ENCODE data around the gene PTX3.

PTX3 gene

DNA sequence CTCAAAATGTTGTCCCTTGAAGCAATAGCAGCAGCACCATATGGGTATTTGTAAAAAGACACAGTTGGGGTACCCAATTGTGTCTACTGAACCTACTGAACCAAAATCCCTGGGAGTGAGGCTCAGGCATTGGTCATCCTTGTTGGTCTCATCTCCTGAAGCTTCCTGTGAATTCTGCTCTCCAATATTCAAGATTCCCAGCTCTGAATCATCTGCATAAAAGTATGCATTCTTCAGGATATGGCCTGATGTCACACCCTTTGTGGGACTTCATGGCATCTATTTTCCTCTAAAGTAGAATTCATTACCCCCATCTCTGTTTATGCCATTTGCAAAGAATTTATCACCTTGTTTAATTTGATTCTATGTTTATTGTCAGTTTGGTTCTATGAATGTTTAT is 13.3 kb upstream of the PTX3 start:
- DNase-seq (ENCODE audit: low read depth in 2 of 2), result no peak

GRCh38 chr3:157427901-157428300 is 8.7 kb upstream of the PTX3 start:
- no peak for DNase-seq (ENCODE audit: low read depth in 2 of 2)

- peak; percentile 62 to 68 for DNase-seq (ENCODE audit: low read depth in 2 of 2)
Observed at GRCh38 chr3:157428853-157429252, 7.8 kb upstream of the PTX3 start.

GRCh38 chr3:157429708-157430107 is 6.9 kb upstream of the PTX3 start:
- DNase-seq (ENCODE audit: low read depth in 2 of 2), result no peak

DNA sequence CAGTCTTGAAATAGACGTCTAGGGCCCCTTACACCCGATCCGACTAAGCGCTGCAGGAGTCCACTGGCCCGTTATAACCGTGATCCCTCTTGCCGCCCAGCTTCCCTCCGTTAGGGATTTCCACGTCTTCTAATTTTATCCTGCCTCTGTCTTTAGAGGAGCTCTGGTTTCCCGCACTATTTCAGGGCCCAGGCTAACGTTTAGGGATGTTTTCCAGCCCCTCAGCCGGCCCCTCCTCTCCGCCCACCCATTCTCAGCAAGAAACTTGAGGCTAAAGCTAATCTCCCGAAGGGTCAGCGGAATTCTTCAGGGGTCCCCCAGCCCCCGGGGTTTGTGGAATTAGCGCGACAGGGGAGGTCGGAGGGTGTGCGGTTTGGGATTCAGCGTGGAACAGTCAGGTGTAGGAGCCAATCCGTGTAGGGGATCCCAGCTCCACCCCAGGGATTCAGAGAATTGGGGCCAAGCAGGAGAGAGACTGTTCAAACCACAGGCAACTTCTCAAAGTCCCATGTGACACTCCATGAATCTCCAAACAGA is 1.6 kb downstream of the PTX3 start:
- no peak for DNase-seq (ENCODE audit: low read depth in 2 of 2)

DNA sequence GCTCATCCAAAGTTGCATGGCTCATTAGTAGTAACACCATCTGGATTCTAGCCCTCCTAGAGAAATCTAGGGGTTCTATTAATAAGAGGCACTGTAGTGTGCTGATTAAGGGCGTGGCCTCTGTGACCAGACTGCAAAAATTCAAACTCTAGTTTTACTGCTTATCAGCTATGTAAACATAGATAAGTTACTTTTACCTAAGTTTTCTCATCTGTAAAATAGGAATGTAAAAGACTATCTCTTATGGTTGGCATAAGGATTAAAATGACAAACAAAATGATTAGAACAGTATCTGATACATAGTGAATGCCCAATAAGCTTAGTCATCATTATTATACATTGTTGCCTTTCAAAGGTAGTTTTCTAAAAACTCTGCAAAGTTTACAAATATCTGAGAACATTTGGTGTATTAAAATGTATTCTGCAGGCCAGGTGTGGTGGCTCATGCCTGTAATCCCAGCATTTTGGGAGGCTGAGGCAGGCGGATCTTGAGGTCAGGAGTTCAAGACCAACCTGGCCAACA is 4.5 kb downstream of the PTX3 start:
- no peak for DNase-seq (ENCODE audit: low read depth in 2 of 2)

DNA sequence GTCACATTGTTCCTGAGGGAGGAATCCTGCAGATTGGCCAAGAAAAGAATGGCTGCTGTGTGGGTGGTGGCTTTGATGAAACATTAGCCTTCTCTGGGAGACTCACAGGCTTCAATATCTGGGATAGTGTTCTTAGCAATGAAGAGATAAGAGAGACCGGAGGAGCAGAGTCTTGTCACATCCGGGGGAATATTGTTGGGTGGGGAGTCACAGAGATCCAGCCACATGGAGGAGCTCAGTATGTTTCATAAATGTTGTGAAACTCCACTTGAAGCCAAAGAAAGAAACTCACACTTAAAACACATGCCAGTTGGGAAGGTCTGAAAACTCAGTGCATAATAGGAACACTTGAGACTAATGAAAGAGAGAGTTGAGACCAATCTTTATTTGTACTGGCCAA is 6.1 kb downstream of the PTX3 start:
- DNase-seq (ENCODE audit: low read depth in 2 of 2), result no peak

GRCh38 chr3:157443905-157444796 is 7.5 kb downstream of the PTX3 start:
- peak; percentile 73 for DNase-seq (ENCODE audit: low read depth in 2 of 2)

DNA sequence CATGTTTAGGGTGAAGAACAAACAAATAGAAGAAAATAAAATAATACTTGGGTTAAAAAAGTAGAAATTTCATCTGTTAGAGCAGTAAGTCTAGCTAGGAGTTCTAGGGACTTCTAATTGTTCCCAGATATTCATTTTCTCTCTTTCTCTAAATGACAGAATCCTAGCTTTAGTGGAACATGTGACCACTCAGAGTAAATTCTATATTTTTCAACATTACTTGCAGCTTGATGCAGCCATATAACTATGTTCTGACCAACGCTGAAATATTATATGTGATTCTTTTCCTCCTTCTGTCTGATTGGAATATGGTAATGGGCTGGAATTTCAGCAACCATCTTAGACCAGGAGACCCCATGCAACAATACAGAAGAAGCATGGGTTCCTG is 8.1 kb downstream of the PTX3 start:
- DNase-seq (ENCODE audit: low read depth in 2 of 2), result no peak

GRCh38 chr3:157445857-157446256 is 9.2 kb downstream of the PTX3 start:
- DNase-seq (ENCODE audit: low read depth in 2 of 2), result no peak

- DNase-seq (ENCODE audit: low read depth in 2 of 2), result no peak
Observed at GRCh38 chr3:157447026-157447694, 10.5 kb downstream of the PTX3 start.

DNA sequence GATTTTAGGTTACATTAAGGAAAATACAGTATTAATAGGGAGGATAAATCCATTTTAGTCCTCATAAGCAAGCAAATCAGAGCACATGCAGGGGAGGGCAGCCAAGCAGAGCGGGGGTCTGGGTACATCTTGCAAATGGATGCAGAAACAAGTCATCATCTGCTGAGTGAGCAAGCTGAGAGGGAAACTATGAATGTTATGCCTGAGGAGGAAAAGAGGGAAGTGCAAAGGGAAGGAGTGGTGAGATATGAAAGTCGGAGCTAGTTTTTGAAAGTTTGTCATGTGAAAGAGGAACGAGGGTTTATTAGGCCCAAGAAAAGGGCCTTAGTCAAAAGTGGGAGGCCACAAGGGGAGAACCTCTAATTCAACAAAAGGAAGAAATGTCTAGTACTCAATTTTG is 15.4 kb downstream of the PTX3 start:
- DNase-seq (ENCODE audit: low read depth in 2 of 2), result no peak

GRCh38 chr3:157453824-157454223 is 17.2 kb downstream of the PTX3 start:
- no peak for DNase-seq (ENCODE audit: low read depth in 2 of 2)

DNA sequence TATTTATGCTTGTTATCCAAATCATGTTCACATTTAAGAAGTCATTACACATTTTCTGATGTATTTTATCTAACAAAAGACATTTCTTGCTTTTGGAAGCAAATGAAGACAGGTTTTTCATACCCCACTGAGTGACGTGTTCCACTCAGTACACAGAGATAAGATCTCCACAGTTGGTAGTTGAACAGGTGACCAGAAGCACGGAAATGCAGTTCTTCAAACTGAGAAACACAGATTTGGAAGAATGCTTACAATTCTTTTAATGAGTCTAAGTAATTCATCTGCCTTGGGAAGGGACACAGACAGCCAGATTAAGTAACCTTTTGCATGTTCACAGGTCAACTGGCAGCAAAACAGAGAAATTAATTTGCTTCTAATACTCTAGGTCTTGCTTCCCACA is 23.1 kb downstream of the PTX3 start:
- no peak for DNase-seq (ENCODE audit: low read depth in 2 of 2)

DNA sequence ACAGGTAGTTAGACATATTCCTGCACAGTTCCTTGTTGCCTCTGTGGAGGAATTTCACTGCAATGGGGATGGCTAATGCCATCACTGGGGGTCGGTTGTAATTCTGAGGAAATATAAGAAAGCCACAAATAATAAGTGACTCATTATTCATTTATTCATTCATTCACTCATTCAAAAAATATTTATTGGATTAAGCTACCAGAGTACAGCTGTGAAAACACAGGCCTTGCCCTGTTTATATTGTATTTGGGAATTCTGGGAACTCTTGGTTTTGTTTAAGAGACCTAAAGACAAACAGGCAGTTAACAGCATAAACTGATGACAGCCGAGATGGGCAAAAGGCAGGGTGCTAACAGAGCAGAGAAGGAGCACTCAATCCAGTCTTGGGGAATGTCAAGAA is 23.6 kb downstream of the PTX3 start:
- peak; percentile 87 for DNase-seq (ENCODE audit: low read depth in 2 of 2)

DNA sequence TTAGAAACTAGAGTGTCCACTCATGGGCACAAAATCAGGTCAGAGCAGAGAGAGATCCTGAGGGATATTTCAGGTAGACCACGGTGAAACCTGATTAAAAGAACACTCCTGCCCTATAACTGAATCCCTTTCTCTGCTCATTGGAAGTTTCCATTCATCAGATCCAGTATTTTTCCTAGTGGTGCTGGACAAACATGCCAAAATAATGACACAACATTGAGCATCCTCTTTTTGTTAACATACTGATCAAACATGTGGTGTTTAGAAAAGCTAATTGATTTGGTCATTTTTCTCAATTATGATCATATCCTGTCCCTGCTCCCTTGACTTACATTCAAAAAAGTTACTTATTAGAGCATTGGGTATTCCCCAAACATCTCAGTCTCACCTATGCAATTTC is 27.2 kb downstream of the PTX3 start:
- DNase-seq (ENCODE audit: low read depth in 2 of 2), result no peak

- no peak for DNase-seq (ENCODE audit: low read depth in 2 of 2)
Observed at GRCh38 chr3:157464321-157464720, 27.7 kb downstream of the PTX3 start.

GRCh38 chr3:157465741-157466140 is 29.1 kb downstream of the PTX3 start:
- DNase-seq (ENCODE audit: low read depth in 2 of 2), result no peak

DNA sequence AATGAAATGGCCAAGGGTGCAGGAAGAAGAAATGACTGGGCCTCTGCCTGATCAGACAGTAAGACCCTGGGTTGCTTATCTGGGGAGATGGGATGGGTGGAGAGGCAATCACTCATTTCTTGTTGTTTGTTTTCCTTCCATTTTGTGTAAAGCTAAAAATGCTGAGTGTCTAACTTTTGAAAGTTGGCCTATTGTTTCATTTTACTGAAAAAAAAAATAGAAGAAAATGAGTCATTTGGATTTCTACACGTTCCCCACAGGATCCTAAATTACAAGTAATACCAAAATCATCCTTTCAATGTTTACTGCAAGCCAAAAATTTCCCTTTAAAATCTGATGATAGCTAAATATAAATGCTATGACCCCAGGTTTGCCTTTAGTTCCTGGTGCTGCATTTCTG is 30.6 kb downstream of the PTX3 start:
- no peak for DNase-seq (ENCODE audit: low read depth in 2 of 2)

GRCh38 chr3:157469561-157470294 is 33.1 kb downstream of the PTX3 start:
- no peak for DNase-seq (ENCODE audit: low read depth in 2 of 2)

DNA sequence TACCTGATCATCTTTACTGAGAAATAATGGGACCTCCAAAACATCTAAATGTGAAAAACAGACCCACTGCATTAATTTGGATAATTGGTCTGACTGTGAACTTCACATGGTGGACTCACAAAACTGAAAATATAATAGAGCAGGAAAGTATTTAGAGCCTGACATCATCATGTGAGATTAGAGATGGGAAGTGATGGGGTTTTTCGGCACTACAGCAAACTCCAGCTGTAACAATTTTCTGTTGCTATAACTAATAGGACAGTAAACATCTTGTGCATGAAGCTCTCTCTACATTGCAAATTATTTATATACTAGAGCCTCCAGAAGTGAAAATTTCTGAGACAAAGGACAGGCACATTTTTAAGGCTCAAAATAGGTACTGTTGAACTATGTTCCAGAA is 34.4 kb downstream of the PTX3 start:
- no peak for DNase-seq (ENCODE audit: low read depth in 2 of 2)

GRCh38 chr3:157472648-157473047 is 36.0 kb downstream of the PTX3 start:
- DNase-seq (ENCODE audit: low read depth in 2 of 2), result no peak

All from fibroblast of skin of left quadriceps (primary cell).